ENCODE results near the gene IL17REL.

The IL17REL gene

DNA sequence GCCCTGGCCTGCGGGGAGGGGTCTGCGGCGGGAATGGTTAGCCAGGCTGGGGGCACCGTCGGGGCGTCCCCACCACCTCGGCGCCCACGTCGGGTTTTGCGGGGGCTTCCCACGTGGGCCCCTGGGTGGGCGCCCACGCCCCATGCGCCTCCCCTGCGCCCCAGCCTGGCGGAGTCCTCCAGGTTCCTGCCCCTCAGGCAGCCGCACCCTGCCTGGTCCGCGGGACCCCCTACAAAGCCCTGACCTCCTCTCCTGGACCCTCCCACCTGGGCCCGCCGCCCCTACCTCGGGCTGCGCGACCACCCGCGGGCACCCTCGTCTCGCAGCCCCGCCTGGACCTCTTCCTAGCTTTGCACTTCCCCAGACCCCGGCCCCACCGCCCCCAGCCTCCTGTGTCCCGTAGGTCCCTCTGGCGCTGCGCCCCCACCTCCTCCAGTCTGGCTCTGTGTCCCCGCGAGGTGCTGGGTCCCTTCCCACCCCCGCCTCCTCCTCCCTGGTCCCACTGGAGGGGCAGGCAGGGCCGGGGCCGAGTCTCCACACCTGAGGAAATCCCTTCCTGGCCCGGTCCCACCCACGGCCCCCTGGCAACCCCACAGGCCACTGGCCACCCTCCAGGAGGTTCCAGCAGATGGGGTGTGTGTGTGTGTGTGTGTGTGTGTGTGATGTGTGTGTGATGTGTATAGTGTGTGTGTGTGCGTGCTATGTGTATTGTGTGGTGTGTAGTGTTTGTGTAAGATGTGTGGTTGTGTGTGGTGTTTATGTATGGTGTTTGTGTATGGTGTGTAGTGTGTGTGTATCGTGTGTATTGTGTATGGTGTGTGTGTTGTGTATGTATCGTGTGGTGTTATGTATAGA is 40.2 kb downstream of the IL17REL start:
- DNase-seq (ENCODE audit: extremely low read depth, low read depth): no peak
- TF ChIP-seq, protein P1, sequence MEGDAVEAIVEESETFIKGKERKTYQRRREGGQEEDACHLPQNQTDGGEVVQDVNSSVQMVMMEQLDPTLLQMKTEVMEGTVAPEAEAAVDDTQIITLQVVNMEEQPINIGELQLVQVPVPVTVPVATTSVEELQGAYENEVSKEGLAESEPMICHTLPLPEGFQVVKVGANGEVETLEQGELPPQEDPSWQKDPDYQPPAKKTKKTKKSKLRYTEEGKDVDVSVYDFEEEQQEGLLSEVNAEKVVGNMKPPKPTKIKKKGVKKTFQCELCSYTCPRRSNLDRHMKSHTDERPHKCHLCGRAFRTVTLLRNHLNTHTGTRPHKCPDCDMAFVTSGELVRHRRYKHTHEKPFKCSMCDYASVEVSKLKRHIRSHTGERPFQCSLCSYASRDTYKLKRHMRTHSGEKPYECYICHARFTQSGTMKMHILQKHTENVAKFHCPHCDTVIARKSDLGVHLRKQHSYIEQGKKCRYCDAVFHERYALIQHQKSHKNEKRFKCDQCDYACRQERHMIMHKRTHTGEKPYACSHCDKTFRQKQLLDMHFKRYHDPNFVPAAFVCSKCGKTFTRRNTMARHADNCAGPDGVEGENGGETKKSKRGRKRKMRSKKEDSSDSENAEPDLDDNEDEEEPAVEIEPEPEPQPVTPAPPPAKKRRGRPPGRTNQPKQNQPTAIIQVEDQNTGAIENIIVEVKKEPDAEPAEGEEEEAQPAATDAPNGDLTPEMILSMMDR (IDR thresholded peaks at IDR 0.05; ENCODE audit: low read depth, low read length, missing control alignments): no peak
- peak overlapping the region; percentile 46 for H3K4me3 ChIP-seq (replicated peaks; ENCODE audit: low read depth, low read length)

DNA sequence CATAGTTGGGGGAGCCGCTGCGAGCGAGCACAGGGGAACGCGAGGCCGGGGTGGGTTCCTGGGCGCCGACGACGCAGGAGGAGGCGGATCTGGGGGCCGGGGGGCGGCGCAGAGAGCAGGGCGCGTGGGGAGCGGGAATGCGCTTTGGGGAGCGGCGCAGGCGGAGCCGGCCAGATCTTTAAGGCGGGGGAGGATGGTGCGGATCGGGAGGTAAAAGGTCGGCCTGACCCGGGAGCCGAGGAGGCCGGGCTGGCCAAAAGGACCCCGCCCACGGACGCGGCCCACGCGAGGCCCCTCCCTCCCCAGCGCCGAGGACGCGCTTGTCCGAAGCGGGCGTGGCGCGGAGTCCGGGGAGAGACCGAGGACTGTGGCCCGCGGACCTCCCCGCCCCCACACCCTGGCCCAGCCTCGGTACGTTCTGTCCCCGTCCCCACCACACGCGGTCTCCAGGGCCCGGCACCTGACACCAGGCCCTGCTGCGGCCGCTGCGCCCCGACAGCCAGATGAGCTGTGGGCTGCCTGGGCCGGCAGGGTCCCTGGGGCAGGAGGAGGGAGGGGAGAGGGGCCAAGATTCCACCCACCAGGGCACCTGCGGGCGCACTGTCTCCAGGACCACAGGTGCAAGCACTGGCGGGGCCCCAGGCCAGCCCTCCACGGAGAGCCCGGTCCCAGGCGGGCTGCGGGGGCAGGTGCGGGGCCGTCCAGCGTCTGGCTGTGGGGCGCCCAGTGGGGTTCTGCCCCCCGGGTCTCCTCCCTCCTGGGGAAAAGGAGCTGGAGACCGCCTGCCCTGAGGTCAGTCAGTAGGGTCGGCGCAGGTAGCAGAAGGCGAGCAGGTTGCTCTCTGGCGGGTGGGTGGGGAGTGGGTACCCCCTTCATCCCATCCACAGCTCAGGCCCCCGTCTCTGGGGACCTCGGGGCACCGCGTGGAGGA is 41.1 kb downstream of the IL17REL start:
- DNase-seq (ENCODE audit: extremely low read depth, low read depth): no peak
- H3K4me3 ChIP-seq (replicated peaks; ENCODE audit: low read depth, low read length): peak overlapping the region; percentile 46
- TF ChIP-seq, protein P1 (IDR thresholded peaks at IDR 0.05; ENCODE audit: low read depth, low read length, missing control alignments): no peak

DNA sequence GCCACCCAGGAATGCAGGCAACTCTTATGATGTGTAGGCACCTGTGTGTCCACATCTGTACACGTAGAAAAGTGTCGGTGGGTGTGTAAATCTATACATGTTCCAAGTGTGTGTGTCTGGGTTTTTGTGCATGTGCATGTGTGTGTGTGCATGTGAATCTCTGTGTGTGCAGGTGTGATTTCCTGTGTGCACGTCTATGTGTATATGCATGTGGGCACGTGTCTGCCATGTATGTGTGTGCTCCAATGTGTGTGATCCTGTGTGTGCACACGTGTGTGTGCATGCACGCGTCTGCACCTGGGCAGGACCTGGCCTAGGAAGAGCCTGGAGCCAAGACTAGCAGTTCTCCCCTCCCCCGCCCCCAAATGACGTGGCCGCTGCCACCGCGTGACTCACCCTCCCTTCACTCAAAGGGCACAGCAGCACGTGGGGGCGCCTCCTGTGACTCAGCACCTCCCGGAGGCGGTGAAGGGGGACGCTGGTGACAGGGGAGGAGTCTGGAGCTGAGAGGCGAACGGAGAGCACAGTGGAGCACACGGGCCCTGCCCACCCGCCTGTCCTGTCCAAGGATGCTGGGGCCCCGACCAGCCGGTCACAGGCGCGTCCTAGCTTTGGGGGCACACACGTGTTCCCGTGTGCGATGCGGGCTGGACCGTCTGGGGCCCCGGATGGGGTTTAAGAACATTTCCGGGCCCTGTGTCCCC is 41.9 kb downstream of the IL17REL start:
- peak; percentile 87 for DNase-seq (ENCODE audit: extremely low read depth, low read depth)
- TF ChIP-seq, protein P1 (IDR thresholded peaks at IDR 0.05; ENCODE audit: low read depth, low read length, missing control alignments): no peak
- peak overlapping the region; percentile 46 for H3K4me3 ChIP-seq (replicated peaks; ENCODE audit: low read depth, low read length)

DNA sequence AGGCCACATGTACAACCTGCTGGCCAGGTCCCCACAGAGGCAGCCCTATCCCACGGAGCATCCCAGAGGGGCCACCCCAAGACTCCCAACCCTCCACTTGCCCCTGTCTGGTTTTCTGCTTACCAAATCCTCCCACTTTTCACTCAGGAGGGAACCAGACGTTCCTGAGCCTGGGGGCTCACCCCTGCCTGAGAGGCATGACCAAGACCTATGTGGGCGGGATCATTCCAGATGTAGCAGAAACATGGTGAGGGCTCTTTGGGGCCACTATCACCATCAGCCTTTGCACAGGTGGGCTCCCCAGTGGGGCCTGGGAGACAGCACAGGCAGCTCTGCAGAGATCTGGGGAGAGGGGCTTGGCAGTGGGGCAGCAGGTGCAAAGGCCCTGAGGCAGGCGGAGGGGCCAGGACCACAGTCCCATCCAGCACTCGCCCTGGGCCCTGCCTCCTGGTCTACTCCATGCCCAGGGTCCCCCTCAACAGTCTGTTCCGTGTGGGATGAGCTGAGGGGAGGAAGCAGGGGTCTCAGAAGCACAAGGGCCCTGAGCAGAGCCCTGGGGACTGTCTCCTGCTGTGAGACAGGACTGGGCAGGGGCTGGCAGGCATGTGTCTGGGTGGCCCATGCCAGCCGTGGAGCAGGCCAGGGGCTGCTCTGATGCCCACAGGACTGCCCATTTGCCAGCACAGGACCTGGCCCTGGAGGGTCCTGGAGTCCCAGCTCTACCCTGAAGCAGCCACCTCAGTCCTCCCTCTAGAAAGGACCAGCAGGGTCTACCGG is 42.6 kb downstream of the IL17REL start:
- DNase-seq (ENCODE audit: extremely low read depth, low read depth): no peak
- TF ChIP-seq, protein P1 (IDR thresholded peaks at IDR 0.05; ENCODE audit: low read depth, low read length, missing control alignments): no peak
- H3K4me3 ChIP-seq (replicated peaks; ENCODE audit: low read depth, low read length): no peak overlapping the region

DNA sequence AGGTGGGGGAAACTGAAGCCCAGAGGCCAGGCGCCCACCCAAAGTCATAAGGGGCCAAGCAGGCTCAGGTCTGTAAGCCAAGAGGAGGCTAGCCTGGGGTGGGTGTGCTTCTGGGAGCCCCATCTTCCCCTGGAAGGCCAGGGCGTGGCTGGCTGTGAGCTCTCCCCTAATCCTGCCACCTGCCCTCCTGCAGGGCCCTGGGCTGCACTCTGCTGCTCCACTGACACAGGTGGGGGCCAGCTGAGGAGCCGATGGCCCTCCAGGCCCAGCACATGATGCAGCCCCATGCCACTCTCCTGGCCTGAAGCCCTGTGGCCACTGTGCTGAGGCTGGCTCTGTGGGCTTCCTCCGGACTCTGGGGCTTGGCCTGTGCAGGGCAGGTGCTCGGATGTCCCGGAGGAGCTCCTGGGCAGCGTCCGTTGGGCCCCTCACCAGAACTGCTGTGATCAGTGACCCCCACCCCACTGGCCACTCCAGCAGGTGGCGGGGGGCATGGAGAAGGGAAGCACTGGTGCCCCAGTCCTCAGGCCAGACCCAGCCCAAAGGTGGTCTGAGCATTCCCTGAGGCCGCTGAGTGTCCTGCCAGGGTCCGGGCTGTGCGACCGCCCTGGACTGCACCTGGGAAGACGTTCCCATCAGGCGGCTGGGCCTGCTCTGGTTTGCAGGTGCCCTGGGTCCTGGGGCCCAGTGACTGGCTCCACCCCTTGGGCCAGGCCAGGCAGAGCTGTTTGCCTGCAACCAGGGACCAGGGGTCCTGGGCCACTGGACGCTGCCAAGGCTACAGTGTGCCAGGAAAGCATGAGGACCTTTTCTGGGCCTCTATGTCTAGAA is 43.5 kb downstream of the IL17REL start:
- no peak for DNase-seq (ENCODE audit: extremely low read depth, low read depth)

More for the DNA sequence above, 43.5 kb downstream of the IL17REL start:
- no peak overlapping the region for H3K4me3 ChIP-seq (replicated peaks; ENCODE audit: low read depth, low read length)
- TF ChIP-seq, protein P1 (IDR thresholded peaks at IDR 0.05; ENCODE audit: low read depth, low read length, missing control alignments): no peak

Measured in HFF-Myc (cell line).